SIG-M5 (cell line): ENCODE results near the gene CERK.
"Not testable (repeated sequence)": the region's sequence is repeated elsewhere in the genome, so short reads cannot be mapped to it uniquely, and the experiment has no call there.

Experiments
- DNase-seq: peaks from one replicate; lab custom pipeline; 2025; lab: John Stamatoyannopoulos, UW

The CERK gene

DNA sequence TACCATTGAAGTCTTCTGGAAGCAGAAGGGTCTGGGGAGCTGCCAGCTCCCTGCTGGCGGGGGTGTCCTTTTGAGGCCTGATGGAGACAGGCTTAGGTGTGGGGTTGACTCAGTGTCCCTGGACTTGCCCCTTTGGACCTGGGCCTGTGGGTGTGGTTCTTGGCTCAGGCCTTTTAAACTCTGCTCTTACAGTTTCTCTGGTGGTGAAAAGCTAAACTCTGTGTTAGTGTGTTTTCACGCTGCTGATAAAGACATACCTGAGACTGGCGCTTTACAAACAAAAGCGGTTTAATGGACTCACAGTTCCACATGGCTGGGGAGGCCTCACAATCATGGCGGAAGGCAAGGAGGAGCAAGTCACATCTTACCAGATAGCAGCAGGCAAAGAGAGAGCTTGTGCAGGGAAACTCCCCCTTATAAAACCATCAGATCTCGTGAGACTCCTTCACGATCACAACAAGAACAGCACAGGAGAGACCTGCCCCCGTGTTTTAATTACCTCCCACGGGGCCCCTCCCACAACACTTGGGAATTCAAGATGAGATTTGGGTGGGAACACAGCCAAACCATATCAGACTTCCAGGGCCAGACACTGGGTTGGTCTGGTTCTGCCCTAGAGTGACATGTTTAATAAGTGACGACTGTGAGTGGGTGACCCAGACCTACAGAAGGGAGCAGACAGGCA, 91.4 kb downstream of the CERK start:
- DNase-seq = no peak

- DNase-seq = not testable (repeated sequence)
These were observed 95.1 kb downstream of the CERK start for GRCh38 chr22:46642840-46643480.

- DNase-seq = no peak
These were observed 96.2 kb downstream of the CERK start for GRCh38 chr22:46641811-46642266.

DNA sequence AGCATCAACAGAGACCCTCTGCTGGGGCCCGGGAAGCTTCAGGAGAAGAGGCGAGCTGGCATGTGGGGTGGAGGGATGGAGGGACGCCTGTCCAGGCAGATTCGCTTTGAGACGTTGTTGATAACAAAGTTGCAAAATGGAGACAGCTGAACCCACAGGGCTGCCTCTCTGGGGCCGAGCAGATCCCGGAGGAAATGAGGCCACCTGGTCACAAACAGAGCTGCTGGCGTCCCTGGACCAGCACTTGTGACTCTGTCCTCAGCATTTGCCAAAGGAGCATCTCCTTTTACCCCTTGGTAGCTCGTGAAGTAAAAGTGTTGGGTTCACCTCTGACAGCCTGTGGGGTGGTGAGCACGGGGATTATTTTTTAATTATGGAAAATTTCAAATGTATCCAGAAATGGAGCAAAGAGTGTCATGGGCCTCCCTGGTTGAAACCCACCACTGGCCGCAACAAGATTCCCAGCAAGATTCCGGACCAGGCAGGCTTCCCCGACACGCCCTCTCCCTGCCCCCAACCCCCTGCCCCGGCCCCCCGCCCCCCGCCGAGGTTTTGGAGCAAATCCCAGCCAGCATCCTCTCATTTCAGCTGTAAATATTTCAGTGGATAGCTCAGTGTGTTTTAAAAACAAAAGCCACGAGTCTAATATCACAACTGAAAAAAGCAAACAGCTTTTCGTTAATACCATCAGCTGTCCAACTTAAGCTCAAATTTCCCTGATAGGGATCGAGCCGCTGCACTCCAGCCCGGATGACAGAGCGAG, 97.6 kb downstream of the CERK start:
- DNase-seq = no peak

DNA sequence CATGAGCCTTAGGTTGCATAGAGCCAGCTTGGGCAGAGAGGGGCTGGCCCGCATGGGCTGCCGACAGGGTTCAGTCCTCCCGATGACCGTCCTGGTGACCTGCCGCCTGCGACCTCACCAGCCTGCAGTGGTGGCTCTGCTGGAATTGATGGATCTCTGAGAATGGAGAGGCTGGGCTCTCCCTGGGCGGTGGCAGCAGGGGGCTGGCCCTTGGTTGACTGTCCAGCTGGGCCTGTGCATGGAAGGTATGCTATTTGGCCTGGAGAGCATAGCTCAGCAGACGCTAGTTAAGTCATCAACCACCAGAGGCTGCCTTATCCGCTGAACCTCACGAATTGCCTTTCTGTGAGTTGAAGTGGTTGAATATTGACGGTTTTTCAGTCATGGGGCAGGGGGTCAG, 98.2 kb downstream of the CERK start:
- DNase-seq = no peak

DNA sequence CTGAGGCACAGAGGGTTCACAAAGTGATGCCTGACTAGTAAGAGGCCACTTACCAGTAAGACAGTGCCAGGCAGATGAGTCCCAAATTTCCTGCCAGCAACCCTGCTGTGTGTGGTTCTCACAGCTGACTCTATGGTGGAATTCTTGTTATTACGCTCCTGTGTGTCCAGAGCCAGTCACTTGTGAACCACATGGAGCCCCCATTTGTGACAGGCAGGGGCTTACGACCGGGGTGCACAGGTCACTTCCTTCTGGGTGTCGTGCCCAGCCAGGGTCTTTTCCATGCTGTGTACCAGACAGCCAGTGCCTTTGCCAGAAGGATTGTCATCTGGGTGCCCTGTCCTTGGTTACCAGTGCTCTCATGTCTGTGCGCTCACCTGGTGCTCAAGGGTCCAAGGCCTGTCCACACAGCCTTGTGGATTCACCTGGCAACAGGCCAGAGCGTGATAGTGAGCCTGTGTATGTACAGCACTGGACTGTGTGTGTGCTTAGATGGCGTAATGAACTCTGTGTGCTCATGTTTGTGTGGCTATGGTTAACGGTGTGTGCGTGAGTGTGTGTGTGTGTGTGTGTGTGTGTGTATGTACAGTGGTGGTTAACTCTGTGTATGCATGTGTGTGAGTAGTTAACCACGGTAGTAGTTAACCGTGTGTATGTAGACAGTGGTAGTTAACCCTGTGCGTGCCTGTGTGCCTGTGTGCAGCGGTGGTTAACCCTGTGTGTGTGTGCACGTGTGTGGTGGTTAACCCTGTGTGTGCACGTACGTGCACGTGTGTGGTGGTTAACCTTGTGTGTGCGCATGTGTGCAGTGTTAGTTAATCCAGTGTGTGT, 99.2 kb downstream of the CERK start:
- no peak for DNase-seq

- no peak for DNase-seq
These were observed 100.1 kb downstream of the CERK start for GRCh38 chr22:46637711-46638600.

GRCh38 chr22:46636221-46637002, 101.6 kb downstream of the CERK start:
- no peak for DNase-seq

- no peak for DNase-seq
These were observed 102.3 kb downstream of the CERK start for GRCh38 chr22:46635756-46636155.

GRCh38 chr22:46634973-46635685, 102.9 kb downstream of the CERK start:
- not testable (repeated sequence) for DNase-seq
